ENCODE results near the gene INPP4B.

Gene INPP4B

GRCh38 chr4:142324572-142324971 is 521.5 kb downstream of the INPP4B start:
- DNase-seq: no peak

- DNase-seq: no peak
Observed at GRCh38 chr4:142322996-142323395, 523.1 kb downstream of the INPP4B start.

- DNase-seq: no peak
Observed at GRCh38 chr4:142318280-142318679, 527.8 kb downstream of the INPP4B start.

GRCh38 chr4:142316913-142317312 is 529.2 kb downstream of the INPP4B start:
- DNase-seq: no peak

- DNase-seq: no peak
Observed at GRCh38 chr4:142316025-142316424, 530.1 kb downstream of the INPP4B start.

- no peak for DNase-seq
Observed at GRCh38 chr4:142314686-142315085, 531.4 kb downstream of the INPP4B start.

GRCh38 chr4:142314247-142314646 is 531.9 kb downstream of the INPP4B start:
- DNase-seq: no peak

- DNase-seq: no peak
Observed at GRCh38 chr4:142312391-142312790, 533.7 kb downstream of the INPP4B start.

GRCh38 chr4:142311916-142312315 is 534.2 kb downstream of the INPP4B start:
- DNase-seq: no peak

- no peak for DNase-seq
Observed at GRCh38 chr4:142309772-142310171, 536.3 kb downstream of the INPP4B start.

- DNase-seq: no peak
Observed at GRCh38 chr4:142307857-142308256, 538.2 kb downstream of the INPP4B start.

- no peak for DNase-seq
Observed at GRCh38 chr4:142297313-142297712, 548.8 kb downstream of the INPP4B start.

- DNase-seq: no peak
Observed at GRCh38 chr4:142293536-142293935, 552.6 kb downstream of the INPP4B start.

GRCh38 chr4:142292231-142292630 is 553.9 kb downstream of the INPP4B start:
- no peak for DNase-seq

- DNase-seq: no peak
Observed at GRCh38 chr4:142291299-142292050, 554.6 kb downstream of the INPP4B start.

- no peak for DNase-seq
Observed at GRCh38 chr4:142287371-142287770, 558.7 kb downstream of the INPP4B start.

GRCh38 chr4:142285222-142285583 is 560.9 kb downstream of the INPP4B start:
- DNase-seq: no peak

- no peak for DNase-seq
Observed at GRCh38 chr4:142284402-142285221, 561.5 kb downstream of the INPP4B start.

- no peak for DNase-seq
Observed at GRCh38 chr4:142282870-142283431, 563.1 kb downstream of the INPP4B start.

GRCh38 chr4:142281999-142282398 is 564.1 kb downstream of the INPP4B start:
- no peak for DNase-seq

- no peak for DNase-seq
Observed at GRCh38 chr4:142278663-142279062, 567.4 kb downstream of the INPP4B start.

GRCh38 chr4:142278171-142278570 is 567.9 kb downstream of the INPP4B start:
- no peak for DNase-seq

- DNase-seq: no peak
Observed at GRCh38 chr4:142274137-142274536, 572.0 kb downstream of the INPP4B start.

- no peak for DNase-seq
Observed at GRCh38 chr4:142272452-142272851, 573.6 kb downstream of the INPP4B start.
